ENCODE data around the gene FTO. TPM values are rescaled to one million over a fixed set of nuclear protein-coding genes. Genes with fewer than 3 reads are reported as not detected.
A peak's percentile ranks its signal among the peaks of the same experiment; 100 is the strongest.

Gene FTO
- polyA plus RNA-seq, 3 donors, result 16.8 to 51.0 (median 37.7) TPM

DNA sequence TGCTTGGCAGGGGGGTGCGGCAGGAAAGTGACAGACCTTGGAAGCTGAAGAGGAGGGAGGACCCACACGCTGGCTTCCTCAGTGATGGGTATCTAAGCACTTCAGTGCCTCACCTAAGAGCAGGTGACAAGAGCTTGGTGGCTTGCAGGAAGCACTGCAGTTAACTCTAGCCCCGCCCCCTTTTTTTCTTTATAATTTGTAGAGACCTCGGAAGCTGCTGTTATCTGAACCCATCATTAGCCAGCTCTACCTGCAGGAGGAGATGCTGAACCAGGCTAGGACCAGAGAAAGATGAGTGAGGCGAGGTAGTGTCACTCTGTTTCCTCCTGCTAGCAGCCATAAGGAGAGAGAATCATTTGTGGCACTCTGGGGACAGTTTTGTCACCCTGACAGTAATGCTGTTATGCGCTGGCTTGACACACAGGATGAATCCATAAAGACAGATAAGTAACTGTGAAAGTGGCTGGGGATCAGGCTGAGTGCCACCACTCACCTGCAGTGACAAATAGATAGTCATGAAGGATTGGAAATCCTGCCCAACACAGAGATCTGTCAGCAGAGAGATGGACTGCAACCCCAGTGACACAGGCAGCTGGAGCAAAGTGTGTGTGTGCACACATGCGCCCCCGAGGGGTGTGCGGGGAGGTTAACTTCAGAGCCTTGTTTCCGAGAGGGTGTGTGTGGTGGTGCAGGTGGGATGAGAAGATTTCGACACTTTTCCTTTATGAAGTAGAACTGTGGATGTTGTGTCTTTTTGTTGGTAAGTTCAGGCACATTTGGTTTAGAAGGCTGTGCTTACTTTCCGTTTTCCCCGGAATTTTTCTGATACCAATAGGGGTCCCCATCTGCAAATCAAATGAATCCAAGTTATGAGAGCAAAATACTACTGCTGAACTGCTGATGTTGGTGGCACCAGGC is 358.7 kb downstream of the FTO start:
- Mint-ChIP-seq H3K27me3 (ENCODE audit: low read depth in 3 of 3) (no peaks in the 10 kb centered on the region), H3K9me3 (no peaks in the 10 kb centered on the region), H3K4me3 (no peak overlapping the region), H3K36me3 (peaks cover 0 to 1% of the 10 kb centered on the region in 2 donors), H3K4me1 (no peaks in the 10 kb centered on the region), H3K27ac (peak overlapping the region in 1 of 7 donors; percentile 6)
- WGBS (ENCODE audit: insufficient coverage), result 77% methylated on average over 9 of the region's 13 CpGs
- no peak overlapping the region for H3K4me3 ChIP-seq (replicated peaks in 1 of 3; ENCODE audit: low read depth in 2 of 3, low read length in 3 of 3)
- H3K27ac ChIP-seq (ENCODE audit: low read depth in 1 of 2, low read length in 2 of 2), result no peak overlapping the region
- no peak overlapping the region for H2AFZ ChIP-seq (ENCODE audit: insufficient read depth, low read depth, low read length, poor library complexity, severe bottlenecking)
- no peaks in the 10 kb centered on the region for H3K36me3 ChIP-seq (replicated peaks in 1 of 2; ENCODE audit: control insufficient read depth in 1 of 2, insufficient read depth in 2 of 2, low read length in 2 of 2)
- intact Hi-C loops (cut with micrococcal nuclease), result no loop called here
- H3K79me2 ChIP-seq (ENCODE audit: insufficient read depth, low read length), result no peaks in the 10 kb centered on the region
- H3K9me3 ChIP-seq (replicated peaks in 1 of 2; ENCODE audit: control insufficient read depth in 1 of 2, insufficient read depth in 1 of 2, low read length in 2 of 2), result no peaks in the 10 kb centered on the region
- no peaks in the 10 kb centered on the region for H3K27me3 ChIP-seq (ENCODE audit: control insufficient read depth in 2 of 2, insufficient read depth in 2 of 2, low read length in 2 of 2)
- DNase-seq, result no peak
- H3K9ac ChIP-seq (ENCODE audit: insufficient read depth, low read length, poor library complexity, severe bottlenecking), result no peak overlapping the region
- no peak overlapping the region for H3K4me2 ChIP-seq (replicated peaks; ENCODE audit: extremely low read depth, low read length, poor library complexity, severe bottlenecking)
- no peaks in the 10 kb centered on the region for H4K20me1 ChIP-seq (ENCODE audit: insufficient read depth, low read length)
- no peaks in the 10 kb centered on the region for H3K4me1 ChIP-seq (ENCODE audit: control insufficient read depth in 1 of 2, insufficient read depth in 2 of 2, low read length in 2 of 2)
- TF ChIP-seq, protein P1, sequence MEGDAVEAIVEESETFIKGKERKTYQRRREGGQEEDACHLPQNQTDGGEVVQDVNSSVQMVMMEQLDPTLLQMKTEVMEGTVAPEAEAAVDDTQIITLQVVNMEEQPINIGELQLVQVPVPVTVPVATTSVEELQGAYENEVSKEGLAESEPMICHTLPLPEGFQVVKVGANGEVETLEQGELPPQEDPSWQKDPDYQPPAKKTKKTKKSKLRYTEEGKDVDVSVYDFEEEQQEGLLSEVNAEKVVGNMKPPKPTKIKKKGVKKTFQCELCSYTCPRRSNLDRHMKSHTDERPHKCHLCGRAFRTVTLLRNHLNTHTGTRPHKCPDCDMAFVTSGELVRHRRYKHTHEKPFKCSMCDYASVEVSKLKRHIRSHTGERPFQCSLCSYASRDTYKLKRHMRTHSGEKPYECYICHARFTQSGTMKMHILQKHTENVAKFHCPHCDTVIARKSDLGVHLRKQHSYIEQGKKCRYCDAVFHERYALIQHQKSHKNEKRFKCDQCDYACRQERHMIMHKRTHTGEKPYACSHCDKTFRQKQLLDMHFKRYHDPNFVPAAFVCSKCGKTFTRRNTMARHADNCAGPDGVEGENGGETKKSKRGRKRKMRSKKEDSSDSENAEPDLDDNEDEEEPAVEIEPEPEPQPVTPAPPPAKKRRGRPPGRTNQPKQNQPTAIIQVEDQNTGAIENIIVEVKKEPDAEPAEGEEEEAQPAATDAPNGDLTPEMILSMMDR (IDR thresholded peaks at IDR 0.05), result no peak

DNA sequence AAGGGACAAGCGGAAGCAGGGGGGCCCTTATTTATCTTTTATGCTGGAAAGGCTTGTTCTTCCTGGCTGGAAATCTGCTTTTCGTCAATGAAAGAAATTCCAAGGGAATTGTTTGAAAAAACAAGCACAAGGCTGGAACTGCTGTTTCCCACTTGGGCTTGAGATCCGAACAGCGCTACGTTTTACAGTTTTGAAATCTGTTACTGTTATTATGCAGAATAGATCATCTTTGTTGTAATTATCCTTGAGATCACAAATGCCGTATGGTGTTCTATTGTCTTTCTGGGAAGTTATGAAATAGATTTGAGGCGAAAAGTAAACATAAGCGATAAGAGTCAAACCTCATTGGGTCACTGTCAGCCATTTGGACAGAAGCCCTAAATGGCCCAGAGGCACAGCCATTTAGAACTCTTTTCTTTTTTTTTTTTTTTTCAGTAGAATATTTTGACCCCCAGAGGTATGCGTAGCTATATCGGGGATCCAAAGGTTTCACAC is 359.4 kb downstream of the FTO start:
- no peaks in the 10 kb centered on the region for H3K36me3 Mint-ChIP-seq
- no peak overlapping the region for H3K27ac ChIP-seq (ENCODE audit: low read depth in 1 of 2, low read length in 2 of 2)
- no peaks in the 10 kb centered on the region for H3K27me3 Mint-ChIP-seq (ENCODE audit: low read depth in 3 of 3)
- no peak overlapping the region for H3K4me3 Mint-ChIP-seq
- no peaks in the 10 kb centered on the region for H3K36me3 ChIP-seq (replicated peaks in 1 of 2; ENCODE audit: control insufficient read depth in 1 of 2, insufficient read depth in 2 of 2, low read length in 2 of 2)
- TF ChIP-seq, protein P1 (IDR thresholded peaks at IDR 0.05), result no peak
- no peaks in the 10 kb centered on the region for H3K9me3 Mint-ChIP-seq
- no peaks in the 10 kb centered on the region for H3K4me1 Mint-ChIP-seq
- no peak overlapping the region for H3K27ac Mint-ChIP-seq
- H4K20me1 ChIP-seq (ENCODE audit: insufficient read depth, low read length), result no peaks in the 10 kb centered on the region
- WGBS (ENCODE audit: insufficient coverage), result 98% methylated on average over 5 of the region's 10 CpGs
- no peaks in the 10 kb centered on the region for H3K4me1 ChIP-seq (ENCODE audit: control insufficient read depth in 1 of 2, insufficient read depth in 2 of 2, low read length in 2 of 2)
- H3K27me3 ChIP-seq (ENCODE audit: control insufficient read depth in 2 of 2, insufficient read depth in 2 of 2, low read length in 2 of 2), result no peaks in the 10 kb centered on the region
- DNase-seq, result no peak
- no peaks in the 10 kb centered on the region for H3K9me3 ChIP-seq (replicated peaks in 1 of 2; ENCODE audit: control insufficient read depth in 1 of 2, insufficient read depth in 1 of 2, low read length in 2 of 2)
- no peak overlapping the region for H3K9ac ChIP-seq (ENCODE audit: insufficient read depth, low read length, poor library complexity, severe bottlenecking)
- H3K79me2 ChIP-seq (ENCODE audit: insufficient read depth, low read length), result no peaks in the 10 kb centered on the region
- intact Hi-C loops (cut with micrococcal nuclease), result no loop called here
- no peak overlapping the region for H3K4me2 ChIP-seq (replicated peaks; ENCODE audit: extremely low read depth, low read length, poor library complexity, severe bottlenecking)
- H3K4me3 ChIP-seq (replicated peaks in 1 of 3; ENCODE audit: low read depth in 2 of 3, low read length in 3 of 3), result no peak overlapping the region
- H2AFZ ChIP-seq (ENCODE audit: insufficient read depth, low read depth, low read length, poor library complexity, severe bottlenecking), result no peak overlapping the region

All from CD14-positive monocyte (primary cell).